WTC11 (cell line): ENCODE results near the gene RNF145. TPM values are rescaled to one million over a fixed set of nuclear protein-coding genes. Genes with fewer than 3 reads are reported as not detected.

ENCODE experiments used
- ATAC-seq: fragments of 200-7000 bp; cut with Tn5 transposase; 2 replicates; pipeline ENCODE4 v1.10.0; 2021; ENCODE audit warnings: mild to moderate bottlenecking, moderate library complexity
- CTCF ChIA-PET: fragments of 300-600 bp; sonication (Branson Sonifier 250); formaldehyde crosslinking; loops from one replicate; lab custom pipeline; 2021; ENCODE audit warnings: antibody characterized with exemption; lab: Charles Lee
- POLR2A ChIA-PET: fragments of 350-600 bp; sonication (Branson Sonifier 250); formaldehyde crosslinking; loops from one replicate; lab custom pipeline; 2021; ENCODE audit warnings: antibody characterized with exemption; lab: Charles Lee
- DNase-seq: peaks from one replicate; pipeline ENCODE4 v3.0.0; 2021; ENCODE audit warnings: low spot score
- H3K27ac Mint-ChIP-seq: 2 replicates; pipeline ENCODE4 v1.8.0; 2021; ENCODE audit warnings: mixed read lengths
- H3K27me3 Mint-ChIP-seq: 2 replicates; pipeline ENCODE4 v1.8.0; 2021; ENCODE audit warnings: low read depth, mild to moderate bottlenecking, moderate library complexity, mixed read lengths
- H3K36me3 Mint-ChIP-seq: 2 replicates; pipeline ENCODE4 v1.8.0; 2021; ENCODE audit warnings: mixed read lengths
- H3K4me1 Mint-ChIP-seq: 2 replicates; pipeline ENCODE4 v1.8.0; 2022; ENCODE audit warnings: mixed read lengths
- H3K4me3 Mint-ChIP-seq: 2 replicates; pipeline ENCODE4 v1.8.0; 2021; ENCODE audit warnings: mild to moderate bottlenecking, moderate library complexity, mixed read lengths
- H3K9me3 Mint-ChIP-seq: 2 replicates; pipeline ENCODE4 v1.8.0; 2021; ENCODE audit warnings: mixed read lengths
- ATF3 ChIP-seq: sonication (generic); formaldehyde crosslinking; conservative IDR thresholded peaks from 2 replicates; pipeline ENCODE4 v1.8.1; 2022; ENCODE audit warnings: mild to moderate bottlenecking, missing genetic modification reagents
- ESRRA ChIP-seq: sonication (generic); formaldehyde crosslinking; IDR thresholded peaks from 2 replicates; pipeline ENCODE4 v1.8.1; 2022; ENCODE audit warnings: mild to moderate bottlenecking, missing genetic modification reagents, borderline replicate concordance
- ETV6 ChIP-seq: sonication (generic); formaldehyde crosslinking; IDR thresholded peaks from 2 replicates; pipeline ENCODE4 v1.8.1; 2022; ENCODE audit warnings: mild to moderate bottlenecking, missing genetic modification reagents
- FOXJ3 ChIP-seq: sonication (generic); formaldehyde crosslinking; IDR thresholded peaks from 2 replicates; pipeline ENCODE4 v1.9.0; 2021; ENCODE audit warnings: missing genetic modification reagents, mild to moderate bottlenecking, borderline replicate concordance
- FOXP4 ChIP-seq: sonication (generic); formaldehyde crosslinking; IDR thresholded peaks from 2 replicates; pipeline ENCODE4 v1.8.0; 2022; ENCODE audit warnings: mild to moderate bottlenecking, missing genetic modification reagents
- HMGXB4 ChIP-seq: sonication (generic); formaldehyde crosslinking; IDR thresholded peaks from 2 replicates; pipeline ENCODE4 v1.8.1; 2023; ENCODE audit warnings: mild to moderate bottlenecking, moderate library complexity, missing genetic modification reagents
- NFATC4 ChIP-seq: fragments of 250-450 bp; sonication (Bioruptor Pico); IDR thresholded peaks from 2 replicates; pipeline ENCODE4 v1.9.0; 2021; ENCODE audit warnings: mild to moderate bottlenecking
- NR1H2 ChIP-seq: sonication (generic); formaldehyde crosslinking; IDR thresholded peaks from 2 replicates; pipeline ENCODE4 v1.9.0; 2021; ENCODE audit warnings: mild to moderate bottlenecking, moderate library complexity, missing genetic modification reagents
- NR3C1 ChIP-seq: sonication (generic); formaldehyde crosslinking; conservative IDR thresholded peaks from 2 replicates; pipeline ENCODE4 v1.8.1; 2023; ENCODE audit warnings: low read depth, mild to moderate bottlenecking, missing genetic modification reagents
- RELA ChIP-seq: sonication (generic); formaldehyde crosslinking; IDR thresholded peaks from 2 replicates; pipeline ENCODE4 v1.8.1; 2022; ENCODE audit warnings: missing genetic modification reagents, mild to moderate bottlenecking, borderline replicate concordance
- RORB ChIP-seq: fragments of 250-450 bp; sonication (Bioruptor Pico); IDR thresholded peaks from 2 replicates; pipeline ENCODE4 v1.9.0; 2021; ENCODE audit warnings: mild to moderate bottlenecking
- SMAD4 ChIP-seq: sonication (generic); formaldehyde crosslinking; IDR thresholded peaks from 2 replicates; pipeline ENCODE4 v1.8.0; 2022; ENCODE audit warnings: mild to moderate bottlenecking, missing genetic modification reagents
- TP53 ChIP-seq: sonication (generic); formaldehyde crosslinking; IDR thresholded peaks from 2 replicates; pipeline ENCODE4 v1.8.1; 2023; ENCODE audit warnings: mild to moderate bottlenecking, missing genetic modification reagents
- ZNF138 ChIP-seq: sonication (generic); formaldehyde crosslinking; conservative IDR thresholded peaks from 2 replicates; pipeline ENCODE4 v1.8.1; 2022; ENCODE audit warnings: mild to moderate bottlenecking, moderate library complexity, missing genetic modification reagents
- ZNF219 ChIP-seq: sonication (generic); formaldehyde crosslinking; IDR thresholded peaks from 2 replicates; pipeline ENCODE4 v1.8.0; 2023; ENCODE audit warnings: missing genetic modification reagents, mild to moderate bottlenecking, borderline replicate concordance
- ZNF416 ChIP-seq: fragments of 250-450 bp; sonication (Bioruptor Pico); IDR thresholded peaks from 2 replicates; pipeline ENCODE4 v1.9.0; 2021; ENCODE audit warnings: mild to moderate bottlenecking, inconsistent platforms
- total RNA-seq: library from RNA; stranded (reverse); gene quantifications from 3 replicates; pipeline ENCODE4 v1.2.3, GENCODE V29; 2021
- TF ChIP-seq, protein P1 (sequence below): fragments of 250-450 bp; sonication (Bioruptor Pico); IDR thresholded peaks from 2 replicates; pipeline ENCODE4 v1.9.0; 2021; ENCODE audit warnings: mild to moderate bottlenecking, borderline replicate concordance
- TF ChIP-seq, protein P2 (sequence below): sonication (generic); formaldehyde crosslinking; IDR thresholded peaks from 2 replicates; pipeline ENCODE4 v1.8.0; 2023; ENCODE audit warnings: missing genetic modification reagents
- TF ChIP-seq, protein P3 (sequence below): fragments of 250-450 bp; sonication (Bioruptor Pico); IDR thresholded peaks from 2 replicates; pipeline ENCODE4 v1.8.0; 2021; ENCODE audit warnings: mild to moderate bottlenecking
- TF ChIP-seq, protein P4 (sequence below): fragments of 200-600 bp; IDR thresholded peaks from 2 replicates; pipeline ENCODE4 v1.8.0; 2022; ENCODE audit warnings: antibody characterized with exemption
- TF ChIP-seq, protein P5 (sequence below): sonication (generic); formaldehyde crosslinking; IDR thresholded peaks from 2 replicates; pipeline ENCODE4 v1.8.1; 2022; ENCODE audit warnings: missing genetic modification reagents, borderline replicate concordance
- TF ChIP-seq, protein P6 (sequence below): fragments of 250-450 bp; sonication (Bioruptor Pico); IDR thresholded peaks from 2 replicates; pipeline ENCODE4 v1.9.0; 2021; ENCODE audit warnings: mild to moderate bottlenecking

The RNF145 gene
- total RNA-seq, 1 experiment from 2014 or later: 76.8 TPM

- TF ChIP-seq, protein P1, sequence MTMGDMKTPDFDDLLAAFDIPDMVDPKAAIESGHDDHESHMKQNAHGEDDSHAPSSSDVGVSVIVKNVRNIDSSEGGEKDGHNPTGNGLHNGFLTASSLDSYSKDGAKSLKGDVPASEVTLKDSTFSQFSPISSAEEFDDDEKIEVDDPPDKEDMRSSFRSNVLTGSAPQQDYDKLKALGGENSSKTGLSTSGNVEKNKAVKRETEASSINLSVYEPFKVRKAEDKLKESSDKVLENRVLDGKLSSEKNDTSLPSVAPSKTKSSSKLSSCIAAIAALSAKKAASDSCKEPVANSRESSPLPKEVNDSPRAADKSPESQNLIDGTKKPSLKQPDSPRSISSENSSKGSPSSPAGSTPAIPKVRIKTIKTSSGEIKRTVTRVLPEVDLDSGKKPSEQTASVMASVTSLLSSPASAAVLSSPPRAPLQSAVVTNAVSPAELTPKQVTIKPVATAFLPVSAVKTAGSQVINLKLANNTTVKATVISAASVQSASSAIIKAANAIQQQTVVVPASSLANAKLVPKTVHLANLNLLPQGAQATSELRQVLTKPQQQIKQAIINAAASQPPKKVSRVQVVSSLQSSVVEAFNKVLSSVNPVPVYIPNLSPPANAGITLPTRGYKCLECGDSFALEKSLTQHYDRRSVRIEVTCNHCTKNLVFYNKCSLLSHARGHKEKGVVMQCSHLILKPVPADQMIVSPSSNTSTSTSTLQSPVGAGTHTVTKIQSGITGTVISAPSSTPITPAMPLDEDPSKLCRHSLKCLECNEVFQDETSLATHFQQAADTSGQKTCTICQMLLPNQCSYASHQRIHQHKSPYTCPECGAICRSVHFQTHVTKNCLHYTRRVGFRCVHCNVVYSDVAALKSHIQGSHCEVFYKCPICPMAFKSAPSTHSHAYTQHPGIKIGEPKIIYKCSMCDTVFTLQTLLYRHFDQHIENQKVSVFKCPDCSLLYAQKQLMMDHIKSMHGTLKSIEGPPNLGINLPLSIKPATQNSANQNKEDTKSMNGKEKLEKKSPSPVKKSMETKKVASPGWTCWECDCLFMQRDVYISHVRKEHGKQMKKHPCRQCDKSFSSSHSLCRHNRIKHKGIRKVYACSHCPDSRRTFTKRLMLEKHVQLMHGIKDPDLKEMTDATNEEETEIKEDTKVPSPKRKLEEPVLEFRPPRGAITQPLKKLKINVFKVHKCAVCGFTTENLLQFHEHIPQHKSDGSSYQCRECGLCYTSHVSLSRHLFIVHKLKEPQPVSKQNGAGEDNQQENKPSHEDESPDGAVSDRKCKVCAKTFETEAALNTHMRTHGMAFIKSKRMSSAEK (CRISPR knock-in tag): no peak
- TF ChIP-seq, protein P2, sequence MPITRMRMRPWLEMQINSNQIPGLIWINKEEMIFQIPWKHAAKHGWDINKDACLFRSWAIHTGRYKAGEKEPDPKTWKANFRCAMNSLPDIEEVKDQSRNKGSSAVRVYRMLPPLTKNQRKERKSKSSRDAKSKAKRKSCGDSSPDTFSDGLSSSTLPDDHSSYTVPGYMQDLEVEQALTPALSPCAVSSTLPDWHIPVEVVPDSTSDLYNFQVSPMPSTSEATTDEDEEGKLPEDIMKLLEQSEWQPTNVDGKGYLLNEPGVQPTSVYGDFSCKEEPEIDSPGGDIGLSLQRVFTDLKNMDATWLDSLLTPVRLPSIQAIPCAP (CRISPR knock-in tag): no peak
- TF ChIP-seq ETV6 (CRISPR knock-in tag): no peak
- TF ChIP-seq NFATC4 (CRISPR knock-in tag): no peak
- no peak for TF ChIP-seq FOXP4 (CRISPR knock-in tag)
- no peak for TF ChIP-seq ZNF138 (CRISPR knock-in tag)
- no peak for TF ChIP-seq ATF3
- TF ChIP-seq, protein P3, sequence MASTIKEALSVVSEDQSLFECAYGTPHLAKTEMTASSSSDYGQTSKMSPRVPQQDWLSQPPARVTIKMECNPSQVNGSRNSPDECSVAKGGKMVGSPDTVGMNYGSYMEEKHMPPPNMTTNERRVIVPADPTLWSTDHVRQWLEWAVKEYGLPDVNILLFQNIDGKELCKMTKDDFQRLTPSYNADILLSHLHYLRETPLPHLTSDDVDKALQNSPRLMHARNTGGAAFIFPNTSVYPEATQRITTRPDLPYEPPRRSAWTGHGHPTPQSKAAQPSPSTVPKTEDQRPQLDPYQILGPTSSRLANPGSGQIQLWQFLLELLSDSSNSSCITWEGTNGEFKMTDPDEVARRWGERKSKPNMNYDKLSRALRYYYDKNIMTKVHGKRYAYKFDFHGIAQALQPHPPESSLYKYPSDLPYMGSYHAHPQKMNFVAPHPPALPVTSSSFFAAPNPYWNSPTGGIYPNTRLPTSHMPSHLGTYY: no peak
- TF ChIP-seq TP53: no peak
- no peak for TF ChIP-seq RORB (CRISPR knock-in tag)
- no peak for TF ChIP-seq NR3C1 (CRISPR knock-in tag)
- no peak for TF ChIP-seq HMGXB4 (CRISPR knock-in tag)
Measured at GRCh38 chr5:159179529-159180305, 29.6 kb downstream of the RNF145 start (continued).

- Mint-ChIP-seq H3K4me1 (no peaks in the 10 kb centered on the region), H3K9me3 (no peaks in the 10 kb centered on the region), H3K27ac (no peak overlapping the region), H3K27me3 (no peaks in the 10 kb centered on the region), H3K4me3 (no peak overlapping the region), H3K36me3 (peaks cover 8% of the 10 kb centered on the region)
- POLR2A ChIA-PET: no interaction called here
- DNase-seq (no peak), ATAC-seq (no peak)
- CTCF ChIA-PET: no interaction called here
- TF ChIP-seq ESRRA (no peak), ZNF416 (CRISPR knock-in tag) (no peak), NR1H2 (CRISPR knock-in tag) (no peak), SMAD4 (CRISPR knock-in tag) (no peak), FOXJ3 (CRISPR knock-in tag) (no peak), ZNF219 (CRISPR knock-in tag) (no peak), TP53 (no peak), RELA (no peak), ZNF138 (CRISPR knock-in tag) (no peak)
- TF ChIP-seq, protein P4, sequence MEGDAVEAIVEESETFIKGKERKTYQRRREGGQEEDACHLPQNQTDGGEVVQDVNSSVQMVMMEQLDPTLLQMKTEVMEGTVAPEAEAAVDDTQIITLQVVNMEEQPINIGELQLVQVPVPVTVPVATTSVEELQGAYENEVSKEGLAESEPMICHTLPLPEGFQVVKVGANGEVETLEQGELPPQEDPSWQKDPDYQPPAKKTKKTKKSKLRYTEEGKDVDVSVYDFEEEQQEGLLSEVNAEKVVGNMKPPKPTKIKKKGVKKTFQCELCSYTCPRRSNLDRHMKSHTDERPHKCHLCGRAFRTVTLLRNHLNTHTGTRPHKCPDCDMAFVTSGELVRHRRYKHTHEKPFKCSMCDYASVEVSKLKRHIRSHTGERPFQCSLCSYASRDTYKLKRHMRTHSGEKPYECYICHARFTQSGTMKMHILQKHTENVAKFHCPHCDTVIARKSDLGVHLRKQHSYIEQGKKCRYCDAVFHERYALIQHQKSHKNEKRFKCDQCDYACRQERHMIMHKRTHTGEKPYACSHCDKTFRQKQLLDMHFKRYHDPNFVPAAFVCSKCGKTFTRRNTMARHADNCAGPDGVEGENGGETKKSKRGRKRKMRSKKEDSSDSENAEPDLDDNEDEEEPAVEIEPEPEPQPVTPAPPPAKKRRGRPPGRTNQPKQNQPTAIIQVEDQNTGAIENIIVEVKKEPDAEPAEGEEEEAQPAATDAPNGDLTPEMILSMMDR: no peak
- TF ChIP-seq, protein P5, sequence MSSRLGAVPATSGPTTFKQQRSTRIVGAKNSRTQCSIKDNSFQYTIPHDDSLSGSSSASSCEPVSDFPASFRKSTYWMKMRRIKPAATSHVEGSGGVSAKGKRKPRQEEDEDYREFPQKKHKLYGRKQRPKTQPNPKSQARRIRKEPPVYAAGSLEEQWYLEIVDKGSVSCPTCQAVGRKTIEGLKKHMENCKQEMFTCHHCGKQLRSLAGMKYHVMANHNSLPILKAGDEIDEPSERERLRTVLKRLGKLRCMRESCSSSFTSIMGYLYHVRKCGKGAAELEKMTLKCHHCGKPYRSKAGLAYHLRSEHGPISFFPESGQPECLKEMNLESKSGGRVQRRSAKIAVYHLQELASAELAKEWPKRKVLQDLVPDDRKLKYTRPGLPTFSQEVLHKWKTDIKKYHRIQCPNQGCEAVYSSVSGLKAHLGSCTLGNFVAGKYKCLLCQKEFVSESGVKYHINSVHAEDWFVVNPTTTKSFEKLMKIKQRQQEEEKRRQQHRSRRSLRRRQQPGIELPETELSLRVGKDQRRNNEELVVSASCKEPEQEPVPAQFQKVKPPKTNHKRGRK (CRISPR knock-in tag): no peak
- TF ChIP-seq, protein P6, sequence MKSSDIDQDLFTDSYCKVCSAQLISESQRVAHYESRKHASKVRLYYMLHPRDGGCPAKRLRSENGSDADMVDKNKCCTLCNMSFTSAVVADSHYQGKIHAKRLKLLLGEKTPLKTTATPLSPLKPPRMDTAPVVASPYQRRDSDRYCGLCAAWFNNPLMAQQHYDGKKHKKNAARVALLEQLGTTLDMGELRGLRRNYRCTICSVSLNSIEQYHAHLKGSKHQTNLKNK (CRISPR knock-in tag): no peak
Measured at GRCh38 chr5:159178978-159179377, 30.4 kb downstream of the RNF145 start.
